H1 (cell line): Measurements from ENCODE around the gene HMGCS2. TPM values are rescaled to one million over a fixed set of nuclear protein-coding genes. Genes with fewer than 3 reads are reported as not detected.
A peak's percentile ranks its signal among the peaks of the same experiment; 100 is the strongest.

Experiments
- CTCF ChIA-PET: fragments of 300-600 bp; sonication (Branson Sonifier 250); formaldehyde crosslinking; loops from one replicate; lab custom pipeline; 2021; ENCODE audit not compliant: partially characterized antibody; lab: Charles Lee
- POLR2A ChIA-PET: fragments of 300-600 bp; sonication (Branson Sonifier 250); formaldehyde crosslinking; loops from one replicate; lab custom pipeline; 2021; ENCODE audit warnings: inconsistent platforms; ENCODE audit not compliant: partially characterized antibody; lab: Charles Lee
- DNase-seq, 2 experiments: peaks; one replicate each; pipeline versions ENCODE4 v3.0.0 to v3.0.0-alpha.2; 2010 to 2022; ENCODE audit warnings: low spot score in 2 of 2, low read depth in 1 of 2, mixed read lengths in 1 of 2
- FAIRE-seq: peaks from 2 replicates; lab custom pipeline; 2011; peaks lifted over from hg19 to GRCh38; lab: Jason Lieb, UNC
- H2AFZ ChIP-seq: 2 replicates; pipeline ENCODE4 v1.8.1; 2012; ENCODE audit warnings: low read length, inconsistent platforms
- H2AK5ac ChIP-seq: 2 replicates; pipeline ENCODE4 v1.6.1; 2013; ENCODE audit warnings: low read depth, low read length
- H2BK120ac ChIP-seq: replicated peaks from 2 replicates; pipeline ENCODE3; 2013; ENCODE audit warnings: low read depth, low read length, inconsistent platforms
- H2BK12ac ChIP-seq: 2 replicates; pipeline ENCODE4 v1.6.1; 2013; ENCODE audit warnings: low read depth, low read length
- H2BK15ac ChIP-seq: 2 replicates; pipeline ENCODE4 v1.6.1; 2013; ENCODE audit warnings: low read length
- H2BK20ac ChIP-seq: 2 replicates; pipeline ENCODE4 v1.6.1; 2013; ENCODE audit warnings: low read length
- H2BK5ac ChIP-seq: 2 replicates; pipeline ENCODE4 v1.6.1; 2013; ENCODE audit warnings: low read depth, low read length
- H3K14ac ChIP-seq: 2 replicates; pipeline ENCODE4 v1.6.1; 2013; ENCODE audit warnings: inconsistent platforms; ENCODE audit not compliant: insufficient read length
- H3K18ac ChIP-seq: 2 replicates; pipeline ENCODE4 v1.6.1; 2013; ENCODE audit warnings: low read length; ENCODE audit errors: extremely low read depth
- H3K23ac ChIP-seq: 2 replicates; pipeline ENCODE4 v1.6.1; 2013; ENCODE audit warnings: inconsistent platforms; ENCODE audit not compliant: insufficient read length
- H3K23me2 ChIP-seq: 2 replicates; pipeline ENCODE4 v1.6.1; 2013; ENCODE audit warnings: low read depth, low read length
- H3K27ac ChIP-seq: 2 replicates; pipeline ENCODE4 v1.6.1; 2011; ENCODE audit warnings: low read depth, low read length, inconsistent platforms
- H3K27me3 ChIP-seq, 4 experiments: replicated peaks in 1 of 4; 1 replicate in 1 of 4; 2 replicates in 3 of 4; pipeline versions ENCODE4 v1.6.1 to v1.8.1; 2011 to 2013; ENCODE audit warnings: low read length in 3 of 4, mild to moderate bottlenecking in 3 of 4, inconsistent platforms in 2 of 4, mixed read lengths in 2 of 4, moderate library complexity in 1 of 4; ENCODE audit not compliant: control insufficient read depth in 3 of 4, insufficient read depth in 3 of 4; ENCODE audit errors: extremely low read depth in 1 of 4
- H3K36me3 ChIP-seq, 4 experiments: 2 replicates each; pipeline versions ENCODE4 v1.6.1 to v1.8.1; 2011 to 2013; ENCODE audit warnings: mild to moderate bottlenecking in 4 of 4, low read length in 3 of 4, moderate library complexity in 2 of 4, control low read depth in 1 of 4, inconsistent platforms in 1 of 4; ENCODE audit not compliant: insufficient read depth in 4 of 4, control insufficient read depth in 2 of 4
- H3K4ac ChIP-seq: replicated peaks from 2 replicates; pipeline ENCODE3; 2013; ENCODE audit warnings: low read length, low read depth, mixed read lengths, inconsistent platforms; ENCODE audit not compliant: insufficient read length
- H3K4me1 ChIP-seq, 4 experiments: replicated peaks in 1 of 4; 1 replicate in 1 of 4; 2 replicates in 3 of 4; pipeline versions ENCODE4 v1.6.1 to v1.8.1; 2011 to 2013; ENCODE audit warnings: low read length in 3 of 4, inconsistent platforms in 2 of 4, mixed read lengths in 1 of 4; ENCODE audit not compliant: insufficient read depth in 4 of 4, control insufficient read depth in 3 of 4
- H3K4me2 ChIP-seq, 2 experiments: 2 replicates each; pipeline versions ENCODE4 v1.6.1 to v1.8.1; 2011 to 2013; ENCODE audit warnings: low read depth in 2 of 2, low read length in 2 of 2, control low read depth in 1 of 2, inconsistent platforms in 1 of 2, mild to moderate bottlenecking in 1 of 2; ENCODE audit not compliant: insufficient read depth in 1 of 2
- H3K4me3 ChIP-seq, 4 experiments: fragments of 200-600, 300-600 bp in 1 of 4; sonication (generic), shearing (Covaris generic), sonication (Bioruptor Twin) in 1 of 4; 2 replicates each; pipeline versions ENCODE4 v1.5.1 to v1.8.1; 2011 to 2016; ENCODE audit warnings: low read length in 4 of 4, low read depth in 3 of 4, control low read depth in 2 of 4, inconsistent platforms in 2 of 4, mild to moderate bottlenecking in 2 of 4, mixed read lengths in 1 of 4, moderate library complexity in 1 of 4; ENCODE audit not compliant: insufficient read depth in 2 of 4; ENCODE audit errors: extremely low read depth in 1 of 4
- H3K56ac ChIP-seq: replicated peaks from 2 replicates; pipeline ENCODE3; 2013; ENCODE audit warnings: low read depth, mild to moderate bottlenecking, mixed read lengths, low read length, inconsistent platforms; ENCODE audit not compliant: insufficient read length
- H3K79me1 ChIP-seq: 2 replicates; pipeline ENCODE4 v1.6.1; 2013; ENCODE audit warnings: low read depth, low read length, control low read depth
- H3K79me2 ChIP-seq, 2 experiments: 2 replicates each; pipeline versions ENCODE4 v1.6.1 to v1.8.1; 2012 to 2013; ENCODE audit warnings: low read length in 2 of 2, mild to moderate bottlenecking in 2 of 2, inconsistent platforms in 1 of 2; ENCODE audit not compliant: insufficient read depth in 2 of 2, control insufficient read depth in 1 of 2
- H3K9ac ChIP-seq, 4 experiments: replicated peaks in 1 of 4; 1 replicate in 1 of 4; 2 replicates in 3 of 4; pipeline versions ENCODE4 v1.6.1 to v1.8.1; 2011 to 2013; ENCODE audit warnings: low read depth in 3 of 4, low read length in 3 of 4, control low read depth in 2 of 4, mild to moderate bottlenecking in 2 of 4, moderate library complexity in 2 of 4, inconsistent platforms in 1 of 4; ENCODE audit errors: extremely low read depth in 1 of 4
- H3K9me3 ChIP-seq, 2 experiments: 2 replicates each; pipeline versions ENCODE4 v1.6.1 to v1.8.1; 2012 to 2013; ENCODE audit warnings: mild to moderate bottlenecking in 2 of 2, moderate library complexity in 2 of 2, control low read depth in 1 of 2, inconsistent platforms in 1 of 2, low read depth in 1 of 2, low read length in 1 of 2, mixed read lengths in 1 of 2; ENCODE audit not compliant: insufficient read depth in 2 of 2
- H4K20me1 ChIP-seq, 2 experiments: replicated peaks in 1 of 2; 2 replicates each; pipeline versions ENCODE3 to v1.8.1; 2011 to 2013; ENCODE audit warnings: inconsistent platforms in 2 of 2, low read length in 2 of 2, mild to moderate bottlenecking in 1 of 2; ENCODE audit not compliant: insufficient read depth in 2 of 2, control insufficient read depth in 1 of 2
- H4K5ac ChIP-seq: 2 replicates; pipeline ENCODE4 v1.6.1; 2013; ENCODE audit warnings: low read length, low read depth, mixed read lengths, inconsistent platforms; ENCODE audit not compliant: insufficient read length
- H4K8ac ChIP-seq: 2 replicates; pipeline ENCODE4 v1.8.0; 2013; ENCODE audit warnings: mild to moderate bottlenecking, moderate library complexity, low read length, inconsistent platforms; ENCODE audit not compliant: insufficient read depth; ENCODE audit errors: extremely low read depth
- H4K91ac ChIP-seq: replicated peaks from 2 replicates; pipeline ENCODE3; 2013; ENCODE audit warnings: low read length, mixed read lengths, inconsistent platforms; ENCODE audit not compliant: insufficient read length
- EGR1 ChIP-seq: IDR thresholded peaks from 2 replicates; pipeline ENCODE4 v1.6.1; 2011; ENCODE audit warnings: low read depth, low read length, borderline replicate concordance
- NANOG ChIP-seq: IDR thresholded peaks from 2 replicates; pipeline ENCODE4 v1.6.1; 2011; ENCODE audit warnings: low read length, low read depth, mild to moderate bottlenecking, inconsistent platforms; ENCODE audit not compliant: insufficient read depth, poor library complexity, severe bottlenecking
- POLR2A ChIP-seq, 2 experiments: IDR thresholded peaks; 1 replicate in 1 of 2; 2 replicates in 1 of 2; pipeline ENCODE4 v1.6.1; 2011; ENCODE audit warnings: low read depth in 2 of 2, low read length in 2 of 2, mild to moderate bottlenecking in 2 of 2; ENCODE audit errors: control extremely low read depth in 1 of 2
- POLR2AphosphoS5 ChIP-seq: IDR thresholded peaks from 2 replicates; pipeline ENCODE4 v1.6.1; 2011; ENCODE audit warnings: low read depth, low read length
- SIN3A ChIP-seq, 2 experiments: IDR thresholded peaks in 1 of 2; conservative IDR thresholded peaks in 1 of 2; 2 replicates each; pipeline ENCODE4 v1.6.1; 2011 to 2012; ENCODE audit warnings: low read length in 2 of 2, improper control_type of control experiment in 1 of 2, low read depth in 1 of 2, mild to moderate bottlenecking in 1 of 2
- SP1 ChIP-seq: IDR thresholded peaks from 2 replicates; pipeline ENCODE4 v1.6.1; 2011; ENCODE audit warnings: low read depth, low read length
- TAF1 ChIP-seq: IDR thresholded peaks from 2 replicates; pipeline ENCODE4 v1.6.1; 2011; ENCODE audit warnings: mild to moderate bottlenecking, low read depth, low read length
- TBP ChIP-seq: IDR thresholded peaks from 2 replicates; pipeline ENCODE4 v1.6.1; 2011; ENCODE audit warnings: low read depth, low read length, improper control_type of control experiment
- WGBS, 2 experiments: shearing (Covaris generic) in 1 of 2; methylation state at CpG; one replicate each; pipeline versions ENCODE4 v1.1.6 to v1.1.7; 2013 to 2015; ENCODE audit warnings: low lambda C conversion rate in 2 of 2, mixed read lengths in 2 of 2, inconsistent platforms in 1 of 2, low coverage in 1 of 2, missing lambda C conversion rate in 1 of 2; ENCODE audit not compliant: insufficient replicate concordance in 2 of 2, insufficient coverage in 1 of 2, insufficient read length in 1 of 2; ENCODE audit errors: extremely low coverage in 1 of 2, missing lambda C conversion rate in 1 of 2; 5-methylcytosine and 5-hydroxymethylcytosine counted together
- polyA plus RNA-seq, 7 experiments: library from polyadenylated mRNA; depleted of rRNA in 3 of 7; stranded (reverse) in 5 of 7; unstranded in 2 of 7; fragments of >200 nt in 5 of 7; fragments of 200-250 nt in 2 of 7; gene quantifications; 1 replicate in 5 of 7; 2 replicates in 1 of 7; 4 replicates in 1 of 7; pipeline versions ENCODE4 v1.2.1 to v1.2.3, GENCODE V29; 2011 to 2013; ENCODE audit warnings: missing spikeins in 2 of 7, mixed read lengths in 2 of 7
- total RNA-seq: library from RNA; stranded (reverse); fragmentation: NEBNext Ultra II Directional; extraction: Animal tissue kit (Norgen Biotek cat#: 25700); gene quantifications from 2 replicates; pipeline ENCODE4 v1.2.1, GENCODE V29; 2021

HMGCS2 gene
- total and polyA plus RNA-seq, 2 of the 8 experiments (the other 6 are each of a cell fraction or from before 2014, with no cell fraction given): not detected

GRCh38 chr1:119713749-119714456 lies 54.8 kb downstream of the HMGCS2 start:
- no peak overlapping the region for H2BK120ac ChIP-seq
- H3K23ac ChIP-seq: no peak overlapping the region
- peaks cover 0 to 28% (median 0%) of the 10 kb centered on the region in 4 experiments; a peak in 2 of 8 replicates for H3K36me3 ChIP-seq
- H2BK15ac ChIP-seq: no peak overlapping the region
- H2BK5ac ChIP-seq: peak overlapping the region; percentile 95
- H4K91ac ChIP-seq: no peak overlapping the region
- TF ChIP-seq SP1 (0 out of 2 replicates have a peak, but pooled peaks have one; percentile 28), TAF1 (peak; percentile 65), SIN3A (conservative IDR thresholded peaks at IDR 0.05 in 1 of 2, IDR thresholded peaks at IDR 0.05 in 1 of 2; ENCODE audit: low read depth in 1 of 2, low read length in 2 of 2) (peak; percentile 76 to 86; a peak in 2 of 4 replicates), NANOG (no peak), POLR2AphosphoS5 (no peak; the same call in none of the 2 replicates), POLR2A (IDR thresholded peaks at IDR 0.05; ENCODE audit: control extremely low read depth in 1 of 2, low read depth in 2 of 2, low read length in 2 of 2) (peak; percentile 46 to 58), EGR1 (peak; percentile 69; the same call in 1 of the 2 replicates), TBP (0 out of 2 replicates have a peak, but pooled peaks have one; percentile 38)
- H3K79me1 ChIP-seq: peaks cover 17% of the 10 kb centered on the region
- H4K20me1 ChIP-seq: peaks cover 37 to 44% of the 10 kb centered on the region in 2 experiments
- H4K5ac ChIP-seq: no peak overlapping the region
- peak overlapping the region; percentile 73; the same call in 1 of the 2 replicates for H3K18ac ChIP-seq
- ChIA-PET POLR2A (interaction anchor here (0.6 to 9.5 kb wide), 22 partner anchors 11 to 124 kb away, joined by 3 to 425 read pairs (median 8); partner anchors contain the start of genes HMGCS2 and ZNF697), CTCF (interaction anchor here (1.2 to 7.5 kb wide), 5 partner anchors 30 to 103 kb away, joined by 3 to 67 read pairs (median 6); no protein-coding TSS in a partner anchor)
- H3K56ac ChIP-seq: no peak overlapping the region
- DNase-seq (no peak), FAIRE-seq (peak; percentile 62)
- peak overlapping the region; percentile 62; the same call in 1 of the 2 replicates for H3K27ac ChIP-seq
- peaks cover 12% of the 10 kb centered on the region for H3K23me2 ChIP-seq
- H3K4me2 ChIP-seq: peak overlapping the region; percentile 87 to 95
- no peaks in the 10 kb centered on the region for H3K9me3 ChIP-seq
- no peak overlapping the region for H2BK20ac ChIP-seq
- no peak overlapping the region for H4K8ac ChIP-seq
- H3K14ac ChIP-seq: no peak overlapping the region
- H2BK12ac ChIP-seq: peak overlapping the region; percentile 13
- 0 out of 2 replicates have a peak overlapping the region, but pooled peaks have one; percentile 94 for H2AK5ac ChIP-seq
- WGBS, 2 experiments: 57% methylated on average over 6 of the region's 6 CpGs; no CpG with 5 or more reads in 1 of the 2 experiments
- H2AFZ ChIP-seq: no peak overlapping the region
- H3K79me2 ChIP-seq: peaks cover 52 to 70% of the 10 kb centered on the region in 2 experiments
- peaks cover 17 to 32% (median 20%) of the 10 kb centered on the region in 4 experiments for H3K4me1 ChIP-seq
- no peaks in the 10 kb centered on the region for H3K27me3 ChIP-seq
- H3K4ac ChIP-seq: no peak overlapping the region
- H3K9ac ChIP-seq: peak overlapping the region; percentile 80 to 96 (median 94)
- H3K4me3 ChIP-seq: peak overlapping the region; percentile 85 to 99 (median 99)
